HepG2 (cell line): ENCODE data around the gene PFKFB4. TPM values are rescaled to one million over a fixed set of nuclear protein-coding genes. Genes with fewer than 3 reads are reported as not detected.

Source experiments
- ARID2 ChIP-seq: sonication (generic); formaldehyde crosslinking; IDR thresholded peaks from 2 replicates; pipeline ENCODE4 v1.8.1; 2022; ENCODE audit warnings: mild to moderate bottlenecking, missing genetic modification reagents, borderline replicate concordance
- CC2D1A ChIP-seq: sonication (generic); formaldehyde crosslinking; IDR thresholded peaks from 2 replicates; pipeline ENCODE4 v1.8.1; 2023; ENCODE audit warnings: mild to moderate bottlenecking, missing genetic modification reagents
- CREB1 ChIP-seq, 2 experiments: fragments of 450-650 bp in 1 of 2; IDR thresholded peaks; 2 replicates each; pipeline ENCODE4 v1.6.1; 2016 to 2017; ENCODE audit warnings: control low read depth in 1 of 2, mild to moderate bottlenecking in 1 of 2, missing compliant biosample characterization in 1 of 2, missing genetic modification characterization in 1 of 2
- EZH2 ChIP-seq: conservative IDR thresholded peaks from 2 replicates; pipeline ENCODE4 v1.6.1; 2012; ENCODE audit warnings: mild to moderate bottlenecking, low read depth, low read length, moderate library complexity
- FOXA3 ChIP-seq: IDR thresholded peaks from 2 replicates; pipeline ENCODE4 v1.6.1; 2016; ENCODE audit warnings: missing genetic modification reagents, missing compliant biosample characterization
- GTF3A ChIP-seq: sonication (generic); formaldehyde crosslinking; conservative IDR thresholded peaks from 2 replicates; pipeline ENCODE4 v1.4.0; 2020; ENCODE audit warnings: mild to moderate bottlenecking, missing genetic modification reagents
- HIVEP1 ChIP-seq: sonication (generic); formaldehyde crosslinking; IDR thresholded peaks from 2 replicates; pipeline ENCODE4 v1.4.0; 2020; ENCODE audit warnings: mild to moderate bottlenecking, missing genetic modification reagents
- HMG20B ChIP-seq: conservative IDR thresholded peaks from 2 replicates; pipeline ENCODE4 v1.6.1; 2016; ENCODE audit warnings: missing genetic modification reagents, missing compliant biosample characterization
- NCOA5 ChIP-seq: sonication (generic); formaldehyde crosslinking; IDR thresholded peaks from 2 replicates; pipeline ENCODE4 v1.4.0; 2020; ENCODE audit warnings: missing genetic modification reagents
- NFKB2 ChIP-seq: sonication (generic); formaldehyde crosslinking; IDR thresholded peaks from 2 replicates; pipeline ENCODE4 v1.4.0; 2020; ENCODE audit warnings: missing genetic modification reagents, borderline replicate concordance
- NR2F2 ChIP-seq: IDR thresholded peaks from 2 replicates; pipeline ENCODE4 v1.6.1; 2012; ENCODE audit warnings: low read depth, inconsistent platforms, borderline replicate concordance
- SP1 ChIP-seq, 2 experiments: fragments of 450-650 bp in 1 of 2; sonication (generic) in 1 of 2; formaldehyde crosslinking in 1 of 2; IDR thresholded peaks; 2 replicates each; pipeline versions ENCODE4 v1.4.0 to v1.6.1; 2016 to 2020; ENCODE audit warnings: missing genetic modification reagents in 1 of 2
- SP4 ChIP-seq: sonication (generic); formaldehyde crosslinking; IDR thresholded peaks from 2 replicates; pipeline ENCODE4 v1.8.1; 2023; ENCODE audit warnings: mild to moderate bottlenecking, missing genetic modification reagents
- SP5 ChIP-seq: IDR thresholded peaks from 2 replicates; pipeline ENCODE4 v1.6.1; 2016; ENCODE audit warnings: low read depth, borderline replicate concordance
- SRSF4 ChIP-seq: fragments of 200-400 bp; formaldehyde crosslinking; IDR thresholded peaks from one replicate; pipeline ENCODE4 v1.6.1; 2018; ENCODE audit warnings: mild to moderate bottlenecking, low read depth, low read length, moderate library complexity; ENCODE audit not compliant: poor library complexity, severe bottlenecking
- ZMYM2 ChIP-seq: sonication (generic); formaldehyde crosslinking; IDR thresholded peaks from 2 replicates; pipeline ENCODE4 v1.8.0; 2022; ENCODE audit warnings: mild to moderate bottlenecking, missing genetic modification reagents
- ZNF256 ChIP-seq: sonication (generic); formaldehyde crosslinking; conservative IDR thresholded peaks from 2 replicates; pipeline ENCODE4 v1.4.0; 2020; ENCODE audit warnings: missing genetic modification reagents
- ZNF317 ChIP-seq: sonication (generic); formaldehyde crosslinking; IDR thresholded peaks from 2 replicates; pipeline ENCODE4 v1.5.0; 2020; ENCODE audit warnings: mild to moderate bottlenecking, missing genetic modification reagents
- ZNF33B ChIP-seq: sonication (generic); formaldehyde crosslinking; IDR thresholded peaks from 2 replicates; pipeline ENCODE4 v1.5.1; 2020; ENCODE audit warnings: mild to moderate bottlenecking, missing genetic modification reagents
- polyA plus RNA-seq, 8 experiments: library from polyadenylated mRNA; depleted of rRNA in 3 of 8; stranded (reverse) in 7 of 8; unstranded in 1 of 8; fragments of >200 nt; fragmentation: Illumina TruSeq in 4 of 8; extraction: Trizol in 4 of 8; gene quantifications; 2 replicates each; pipeline versions ENCODE4 v1.2.1 to v1.2.3, GENCODE V29; 2011 to 2016; ENCODE audit warnings: low read depth in 4 of 8, missing spikeins in 1 of 8, mixed read lengths in 1 of 8; ENCODE audit not compliant: insufficient read depth in 1 of 8
- total RNA-seq, 5 experiments: library from RNA; depleted of rRNA; stranded (reverse); fragments of >200 nt; fragmentation: Illumina TruSeq; extraction: Trizol; gene quantifications; 2 replicates each; pipeline ENCODE4 v1.2.3, GENCODE V29; 2016; ENCODE audit warnings: low read depth in 1 of 5
- TF ChIP-seq, protein P1 (sequence below): sonication (generic); formaldehyde crosslinking; IDR thresholded peaks from 2 replicates; pipeline ENCODE4 v1.5.0; 2020; ENCODE audit warnings: missing genetic modification reagents
- TF ChIP-seq, protein P2 (sequence below): sonication (generic); formaldehyde crosslinking; conservative IDR thresholded peaks from 2 replicates; pipeline ENCODE4 v1.4.0; 2020; ENCODE audit warnings: missing genetic modification reagents
- TF ChIP-seq, protein P3 (sequence below): sonication (generic); formaldehyde crosslinking; IDR thresholded peaks from 2 replicates; pipeline ENCODE4 v1.9.0; 2022; ENCODE audit warnings: missing genetic modification reagents, mild to moderate bottlenecking, borderline replicate concordance
- TF ChIP-seq, protein P4 (sequence below): sonication (generic); formaldehyde crosslinking; conservative IDR thresholded peaks from 2 replicates; pipeline ENCODE4 v1.8.0; 2022; ENCODE audit warnings: mild to moderate bottlenecking, moderate library complexity, missing genetic modification reagents

Gene PFKFB4
- total and polyA plus RNA-seq, 2 of the 13 experiments (the other 11 are each of a cell fraction or from before 2014, with no cell fraction given), result 7.1 to 103 TPM

DNA sequence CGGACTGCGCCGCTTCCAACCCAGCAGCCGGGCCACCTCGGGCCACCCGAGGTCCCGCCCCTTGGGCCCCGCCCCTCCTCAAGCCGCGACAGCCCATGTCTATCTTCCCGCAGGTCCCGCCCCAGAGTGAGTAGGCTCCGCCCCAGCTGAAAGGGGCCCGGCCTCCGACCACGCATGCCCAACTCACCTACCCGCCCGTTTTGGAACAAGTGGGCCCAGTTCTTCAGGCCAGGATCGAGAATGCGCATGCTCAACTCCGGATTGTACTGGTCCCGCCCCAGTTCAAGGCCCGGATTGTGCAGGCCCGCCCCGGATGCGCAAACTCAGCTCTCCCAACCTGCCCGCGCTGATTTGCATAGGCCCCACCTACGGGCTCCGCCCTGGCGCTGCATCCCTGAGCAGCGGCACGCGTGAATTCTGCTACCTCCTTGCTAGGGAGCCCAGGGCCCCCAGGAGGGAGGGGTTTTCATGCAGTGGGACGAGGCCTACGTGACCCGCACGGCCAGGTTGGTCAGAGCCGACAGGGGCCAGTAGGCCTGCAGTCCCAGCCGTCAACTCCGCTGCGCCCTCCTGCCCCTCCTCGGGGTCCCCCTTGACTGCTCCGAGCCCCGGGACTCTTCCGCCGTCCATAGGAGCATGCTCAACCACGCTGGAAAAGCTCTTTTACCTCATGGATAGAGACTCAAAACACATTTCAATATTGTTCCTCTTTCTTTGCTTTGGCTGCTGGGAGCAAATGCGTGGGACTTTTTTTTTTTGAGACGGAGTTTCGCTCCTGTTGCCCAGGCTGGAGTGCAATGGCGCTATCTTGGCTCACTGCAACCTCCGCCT is at the start of gene PFKFB4 (continued):
- TF ChIP-seq, protein P1, sequence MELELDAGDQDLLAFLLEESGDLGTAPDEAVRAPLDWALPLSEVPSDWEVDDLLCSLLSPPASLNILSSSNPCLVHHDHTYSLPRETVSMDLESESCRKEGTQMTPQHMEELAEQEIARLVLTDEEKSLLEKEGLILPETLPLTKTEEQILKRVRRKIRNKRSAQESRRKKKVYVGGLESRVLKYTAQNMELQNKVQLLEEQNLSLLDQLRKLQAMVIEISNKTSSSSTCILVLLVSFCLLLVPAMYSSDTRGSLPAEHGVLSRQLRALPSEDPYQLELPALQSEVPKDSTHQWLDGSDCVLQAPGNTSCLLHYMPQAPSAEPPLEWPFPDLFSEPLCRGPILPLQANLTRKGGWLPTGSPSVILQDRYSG (CRISPR knock-in tag), result 0 out of 2 replicates have a peak, but pooled peaks have one; percentile 38
- TF ChIP-seq ZMYM2 (CRISPR knock-in tag) (peak; percentile 81), HIVEP1 (CRISPR knock-in tag) (peak; percentile 68), ARID2 (CRISPR knock-in tag) (no peak), CC2D1A (CRISPR knock-in tag) (no peak), FOXA3 (CRISPR knock-in tag) (peak; percentile 76), ZNF256 (no peak), GTF3A (CRISPR knock-in tag) (no peak), NCOA5 (CRISPR knock-in tag) (no peak), NFKB2 (CRISPR knock-in tag) (no peak), ZNF33B (CRISPR knock-in tag) (no peak), SP4 (CRISPR knock-in tag) (peak; percentile 96), NR2F2 (no peak), EZH2 (no peak), ZNF317 (no peak), CREB1 (IDR thresholded peaks at IDR 0.05) (0 out of 2 replicates have a peak, but pooled peaks have one; percentile 34), CREB1 (CRISPR knock-in tag; IDR thresholded peaks at IDR 0.05) (no peak), SP5 (CRISPR knock-in tag) (peak; percentile 99), SP1 (IDR thresholded peaks at IDR 0.05) (no peak), SP1 (CRISPR knock-in tag; IDR thresholded peaks at IDR 0.05) (peak; percentile 90), HMG20B (0 out of 2 replicates have a peak, but pooled peaks have one; percentile 46), SRSF4 (no peak)
- TF ChIP-seq, protein P2, sequence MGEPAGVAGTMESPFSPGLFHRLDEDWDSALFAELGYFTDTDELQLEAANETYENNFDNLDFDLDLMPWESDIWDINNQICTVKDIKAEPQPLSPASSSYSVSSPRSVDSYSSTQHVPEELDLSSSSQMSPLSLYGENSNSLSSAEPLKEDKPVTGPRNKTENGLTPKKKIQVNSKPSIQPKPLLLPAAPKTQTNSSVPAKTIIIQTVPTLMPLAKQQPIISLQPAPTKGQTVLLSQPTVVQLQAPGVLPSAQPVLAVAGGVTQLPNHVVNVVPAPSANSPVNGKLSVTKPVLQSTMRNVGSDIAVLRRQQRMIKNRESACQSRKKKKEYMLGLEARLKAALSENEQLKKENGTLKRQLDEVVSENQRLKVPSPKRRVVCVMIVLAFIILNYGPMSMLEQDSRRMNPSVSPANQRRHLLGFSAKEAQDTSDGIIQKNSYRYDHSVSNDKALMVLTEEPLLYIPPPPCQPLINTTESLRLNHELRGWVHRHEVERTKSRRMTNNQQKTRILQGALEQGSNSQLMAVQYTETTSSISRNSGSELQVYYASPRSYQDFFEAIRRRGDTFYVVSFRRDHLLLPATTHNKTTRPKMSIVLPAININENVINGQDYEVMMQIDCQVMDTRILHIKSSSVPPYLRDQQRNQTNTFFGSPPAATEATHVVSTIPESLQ (CRISPR knock-in tag), result 0 out of 2 replicates have a peak, but pooled peaks have one; percentile 61
- TF ChIP-seq, protein P3, sequence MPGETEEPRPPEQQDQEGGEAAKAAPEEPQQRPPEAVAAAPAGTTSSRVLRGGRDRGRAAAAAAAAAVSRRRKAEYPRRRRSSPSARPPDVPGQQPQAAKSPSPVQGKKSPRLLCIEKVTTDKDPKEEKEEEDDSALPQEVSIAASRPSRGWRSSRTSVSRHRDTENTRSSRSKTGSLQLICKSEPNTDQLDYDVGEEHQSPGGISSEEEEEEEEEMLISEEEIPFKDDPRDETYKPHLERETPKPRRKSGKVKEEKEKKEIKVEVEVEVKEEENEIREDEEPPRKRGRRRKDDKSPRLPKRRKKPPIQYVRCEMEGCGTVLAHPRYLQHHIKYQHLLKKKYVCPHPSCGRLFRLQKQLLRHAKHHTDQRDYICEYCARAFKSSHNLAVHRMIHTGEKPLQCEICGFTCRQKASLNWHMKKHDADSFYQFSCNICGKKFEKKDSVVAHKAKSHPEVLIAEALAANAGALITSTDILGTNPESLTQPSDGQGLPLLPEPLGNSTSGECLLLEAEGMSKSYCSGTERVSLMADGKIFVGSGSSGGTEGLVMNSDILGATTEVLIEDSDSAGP (CRISPR knock-in tag), result peak; percentile 80; the same call in 1 of the 2 replicates
- TF ChIP-seq, protein P4, sequence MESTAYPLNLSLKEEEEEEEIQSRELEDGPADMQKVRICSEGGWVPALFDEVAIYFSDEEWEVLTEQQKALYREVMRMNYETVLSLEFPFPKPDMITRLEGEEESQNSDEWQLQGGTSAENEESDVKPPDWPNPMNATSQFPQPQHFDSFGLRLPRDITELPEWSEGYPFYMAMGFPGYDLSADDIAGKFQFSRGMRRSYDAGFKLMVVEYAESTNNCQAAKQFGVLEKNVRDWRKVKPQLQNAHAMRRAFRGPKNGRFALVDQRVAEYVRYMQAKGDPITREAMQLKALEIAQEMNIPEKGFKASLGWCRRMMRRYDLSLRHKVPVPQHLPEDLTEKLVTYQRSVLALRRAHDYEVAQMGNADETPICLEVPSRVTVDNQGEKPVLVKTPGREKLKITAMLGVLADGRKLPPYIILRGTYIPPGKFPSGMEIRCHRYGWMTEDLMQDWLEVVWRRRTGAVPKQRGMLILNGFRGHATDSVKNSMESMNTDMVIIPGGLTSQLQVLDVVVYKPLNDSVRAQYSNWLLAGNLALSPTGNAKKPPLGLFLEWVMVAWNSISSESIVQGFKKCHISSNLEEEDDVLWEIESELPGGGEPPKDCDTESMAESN (CRISPR knock-in tag), result no peak
